Stimulated activated naive CD4-positive, alpha-beta T cell (primary cell): ENCODE results near the gene HMCN2.
"Not testable (repeated sequence)": the region's sequence is repeated elsewhere in the genome, so short reads cannot be mapped to it uniquely, and the experiment has no call there.

Experiments
- DNase-seq, 6 experiments: peaks; one replicate each; lab custom pipeline; 2025; lab: John Stamatoyannopoulos, UW

Gene HMCN2

DNA sequence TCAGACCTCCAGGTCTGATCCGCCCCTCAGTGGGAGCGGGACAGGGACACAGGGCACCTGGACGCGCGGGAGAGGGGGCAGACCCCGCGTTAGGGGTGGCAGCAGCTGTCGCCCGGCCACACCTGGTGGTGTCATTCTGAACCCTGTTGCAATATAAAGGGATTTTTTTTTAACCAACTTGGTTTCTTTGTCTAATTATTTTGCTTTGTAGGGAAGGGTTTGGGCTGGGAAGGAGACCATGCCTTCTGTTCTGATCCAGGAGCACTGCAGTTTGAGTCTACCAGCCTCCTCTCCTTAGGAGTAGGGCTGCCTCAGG, 168.3 kb downstream of the HMCN2 start:
- DNase-seq: no peak

DNA sequence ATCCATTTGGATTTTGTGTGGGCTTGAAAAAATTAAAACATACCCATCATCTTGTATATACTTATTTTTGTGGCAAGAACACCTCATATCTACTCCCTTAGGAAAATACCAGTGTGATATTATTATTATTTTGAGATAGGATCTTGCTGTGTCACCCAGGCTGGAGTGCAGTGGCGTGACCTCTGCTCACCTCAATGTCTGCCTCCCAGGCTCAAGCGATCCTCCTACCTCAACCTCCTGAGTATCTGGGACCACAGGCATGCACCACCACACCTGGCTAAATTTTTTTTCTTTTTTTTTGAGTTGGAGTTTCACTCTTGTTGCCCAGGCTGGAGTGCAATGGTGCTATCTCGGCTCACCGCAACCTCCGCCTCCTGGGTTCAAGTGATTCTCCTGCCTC, 169.1 kb downstream of the HMCN2 start:
- DNase-seq: not testable (repeated sequence)

DNA sequence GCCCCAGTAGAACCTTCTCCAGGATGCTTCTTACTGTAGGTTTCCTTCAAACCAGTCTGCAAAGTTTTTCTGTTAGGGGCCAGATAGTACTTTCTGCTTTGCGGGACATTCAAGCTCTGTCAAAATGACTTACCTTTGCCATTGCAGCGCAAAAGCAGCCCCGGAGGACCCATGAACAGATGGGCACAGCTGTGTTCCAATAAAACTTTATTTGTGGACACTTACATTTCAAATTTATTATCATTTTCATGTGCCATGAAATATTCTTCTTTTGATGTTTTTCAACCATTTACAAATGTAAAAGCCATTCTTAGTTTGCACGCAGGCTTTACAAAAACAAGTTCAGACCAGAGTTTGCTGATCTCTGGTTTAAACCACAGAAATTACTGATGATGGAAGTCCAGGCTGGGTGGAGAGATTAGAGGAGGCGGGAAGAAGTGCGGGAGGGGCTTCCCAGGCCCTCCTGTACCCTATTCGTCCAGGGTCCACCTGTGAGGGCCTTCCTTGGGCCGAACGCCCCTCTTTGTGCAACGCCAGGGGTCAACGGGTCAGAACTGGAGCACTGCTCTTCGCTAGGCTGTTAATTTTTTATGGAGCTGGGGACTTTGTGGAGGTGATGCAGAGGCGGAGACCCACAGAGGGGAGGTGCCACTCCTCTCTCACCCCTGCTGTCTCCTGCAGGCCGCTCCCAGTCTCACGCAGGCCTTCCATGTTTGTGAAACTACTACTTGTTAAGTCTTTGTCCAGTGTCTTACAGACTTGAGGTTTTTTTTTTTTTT, 171.6 kb downstream of the HMCN2 start:
- no peak for DNase-seq

DNA sequence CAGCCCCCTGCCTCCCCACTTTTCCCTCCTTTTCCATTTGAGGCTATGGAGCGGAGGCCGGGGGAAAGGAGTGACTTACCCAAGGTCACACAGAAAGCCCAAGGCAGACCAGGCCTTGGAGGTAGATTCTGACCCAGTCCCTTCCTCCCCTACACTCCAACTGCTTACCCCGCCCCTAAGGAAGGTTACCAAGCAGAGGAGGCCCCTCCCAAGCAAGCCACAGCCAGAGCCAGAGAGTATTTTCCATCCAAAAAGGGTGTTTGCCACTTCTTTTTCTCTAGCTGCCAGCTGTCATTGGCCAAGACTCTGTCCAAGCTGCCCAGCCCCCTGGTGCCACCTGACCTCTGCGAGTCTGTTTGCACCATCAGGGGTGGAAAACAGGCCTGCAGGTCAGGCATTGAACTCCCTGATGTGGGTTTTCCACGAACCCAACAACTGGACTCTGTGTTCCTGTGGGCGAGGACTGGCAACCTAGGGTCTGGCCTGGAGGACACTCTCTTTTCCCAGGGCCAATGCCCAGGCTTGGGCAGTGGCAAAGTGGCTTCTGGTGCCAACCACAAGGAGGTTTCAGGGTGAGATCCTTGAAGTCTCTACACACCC, 172.9 kb downstream of the HMCN2 start:
- no peak for DNase-seq

DNA sequence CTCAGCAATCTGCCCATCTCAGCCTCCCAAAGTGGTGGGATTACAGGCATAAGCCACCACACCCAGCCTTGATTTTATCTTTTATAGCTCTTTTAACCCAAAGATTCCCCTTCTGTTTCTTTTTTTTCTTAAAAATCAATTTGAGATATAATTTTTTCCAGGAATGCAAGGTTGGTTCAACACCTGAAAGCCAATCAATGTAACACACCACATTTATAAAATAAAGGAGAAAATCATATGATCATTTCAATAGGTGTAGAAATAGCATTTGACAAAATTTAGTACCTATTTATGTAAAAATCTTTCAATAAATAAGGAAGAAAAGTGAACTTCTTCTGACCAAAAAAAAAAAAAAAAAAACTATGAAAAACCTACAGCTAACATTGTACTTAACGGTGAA, 175.5 kb downstream of the HMCN2 start:
- no peak for DNase-seq

DNA sequence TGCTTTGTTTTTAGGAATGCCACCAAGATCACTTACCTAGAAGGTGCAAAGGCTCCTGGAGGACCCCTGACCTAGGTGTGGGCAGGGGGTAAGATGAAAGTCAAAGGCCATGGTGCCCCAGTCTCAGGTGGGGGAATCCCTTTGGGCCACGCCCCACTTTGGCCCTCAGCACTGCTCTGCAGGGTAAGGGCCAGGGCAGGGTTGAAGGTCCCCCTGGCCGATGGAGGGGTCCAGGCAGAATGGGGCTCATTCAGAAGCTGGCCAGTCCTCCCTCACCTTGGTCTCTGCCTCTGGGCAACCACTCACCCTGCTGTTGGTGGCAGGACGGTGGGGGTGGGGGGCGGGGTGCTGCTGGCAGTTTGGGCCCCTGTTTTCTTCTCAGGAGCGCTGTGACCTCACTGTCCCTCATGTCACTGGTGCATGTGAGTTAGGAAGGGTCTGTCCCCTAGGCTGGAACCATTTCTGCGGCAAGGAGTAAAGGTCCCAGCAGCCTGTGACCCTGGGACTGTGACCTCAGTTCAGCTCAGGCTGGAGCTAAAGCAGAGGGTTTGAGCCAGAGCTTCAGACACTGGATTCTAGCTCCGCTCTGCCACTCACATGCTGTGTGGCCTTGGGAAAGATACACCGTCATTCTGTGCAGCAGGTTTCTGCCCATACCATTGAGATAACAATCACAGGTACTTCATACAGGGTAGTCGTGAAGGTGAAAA, 177.3 kb downstream of the HMCN2 start:
- DNase-seq: no peak

DNA sequence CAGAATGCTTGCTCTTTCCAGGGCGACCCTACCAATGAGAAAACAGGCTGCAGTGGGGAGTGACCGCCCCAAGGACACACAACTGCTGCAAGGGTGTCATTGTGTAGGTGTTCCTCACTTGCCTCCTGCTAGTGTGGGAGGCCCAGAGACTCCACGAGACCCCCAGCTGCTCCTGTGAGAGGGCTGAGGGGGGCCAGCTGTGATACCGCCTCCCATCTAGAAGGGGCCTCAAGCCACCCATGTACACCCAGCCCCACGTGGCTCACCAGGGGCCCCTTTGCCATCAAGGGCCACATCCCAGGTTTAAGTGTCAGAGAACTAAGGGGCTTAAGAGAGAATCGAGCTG, 177.9 kb downstream of the HMCN2 start:
- DNase-seq: no peak

DNA sequence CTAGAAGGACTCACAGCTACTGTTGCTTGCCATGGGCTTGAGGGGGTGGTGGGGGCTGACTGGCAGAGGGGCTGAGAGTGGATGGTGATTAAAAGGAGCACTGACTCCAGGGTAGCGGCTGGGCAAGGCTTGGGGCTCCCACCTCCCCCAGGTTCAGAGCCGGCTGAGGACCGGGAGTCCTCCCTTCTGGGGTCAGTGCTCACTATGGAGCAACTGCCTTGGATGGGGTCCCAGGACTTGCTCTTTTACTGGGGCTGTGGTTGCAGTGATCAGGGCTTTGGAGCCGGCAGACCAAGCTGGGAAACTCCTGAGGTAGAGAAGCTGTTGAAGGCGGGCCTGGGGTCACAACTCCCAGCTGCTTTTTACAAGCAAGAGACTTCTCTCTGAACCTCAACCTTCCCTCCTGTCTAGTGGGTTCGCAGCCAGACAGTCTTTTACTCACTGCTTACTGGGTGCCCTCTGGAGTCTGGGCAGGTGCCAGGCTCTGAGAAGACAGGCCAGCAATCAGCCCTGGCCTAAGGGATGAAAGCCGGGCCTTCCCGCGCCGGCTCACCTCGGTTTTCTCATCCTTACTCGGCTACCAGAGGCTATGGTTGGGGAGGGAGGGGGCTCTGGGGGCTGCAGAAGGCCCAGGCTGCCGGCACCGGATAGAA, 178.4 kb downstream of the HMCN2 start:
- DNase-seq: no peak

DNA sequence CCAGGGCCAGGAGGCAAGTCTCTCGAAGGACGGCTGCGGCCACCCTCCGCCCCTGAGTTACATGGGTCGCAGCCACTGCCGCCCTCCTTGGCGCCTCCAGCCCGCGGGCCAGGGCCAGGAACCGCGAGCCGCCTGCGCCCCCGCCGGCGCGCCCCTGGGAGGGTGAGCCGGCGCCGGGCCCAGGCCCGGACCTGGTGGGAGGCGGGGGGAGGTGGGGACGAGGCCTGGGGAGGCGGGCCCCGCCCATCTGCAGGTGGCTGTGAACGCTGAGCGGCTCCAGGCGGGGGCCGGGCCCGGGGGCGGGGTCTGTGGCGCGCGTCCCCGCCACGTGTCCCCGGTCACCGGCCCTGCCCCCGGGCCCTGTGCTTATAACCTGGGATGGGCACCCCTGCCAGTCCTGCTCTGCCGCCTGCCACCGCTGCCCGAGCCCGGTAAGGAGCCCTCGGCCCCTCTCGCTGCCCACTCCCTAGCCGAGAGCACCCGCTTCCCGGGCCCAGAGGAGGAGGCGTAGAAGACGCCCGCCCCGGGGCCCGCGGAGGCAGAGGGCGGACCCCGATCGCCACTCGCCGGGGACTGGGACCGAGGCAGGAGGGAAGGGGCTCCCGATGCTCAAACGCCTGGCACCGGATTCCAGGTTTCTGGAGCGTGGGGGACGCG, 179.1 kb downstream of the HMCN2 start, which contains the start of gene ASS1:
TSS of gene ASS1 (plus strand) at position 397 of the 657 bp plus-strand sequence. CDS start 7,268 bp downstream, outside the sequence.
- DNase-seq: peak in 3 of 6 experiments; percentile 4 to 22 (median 5)

DNA sequence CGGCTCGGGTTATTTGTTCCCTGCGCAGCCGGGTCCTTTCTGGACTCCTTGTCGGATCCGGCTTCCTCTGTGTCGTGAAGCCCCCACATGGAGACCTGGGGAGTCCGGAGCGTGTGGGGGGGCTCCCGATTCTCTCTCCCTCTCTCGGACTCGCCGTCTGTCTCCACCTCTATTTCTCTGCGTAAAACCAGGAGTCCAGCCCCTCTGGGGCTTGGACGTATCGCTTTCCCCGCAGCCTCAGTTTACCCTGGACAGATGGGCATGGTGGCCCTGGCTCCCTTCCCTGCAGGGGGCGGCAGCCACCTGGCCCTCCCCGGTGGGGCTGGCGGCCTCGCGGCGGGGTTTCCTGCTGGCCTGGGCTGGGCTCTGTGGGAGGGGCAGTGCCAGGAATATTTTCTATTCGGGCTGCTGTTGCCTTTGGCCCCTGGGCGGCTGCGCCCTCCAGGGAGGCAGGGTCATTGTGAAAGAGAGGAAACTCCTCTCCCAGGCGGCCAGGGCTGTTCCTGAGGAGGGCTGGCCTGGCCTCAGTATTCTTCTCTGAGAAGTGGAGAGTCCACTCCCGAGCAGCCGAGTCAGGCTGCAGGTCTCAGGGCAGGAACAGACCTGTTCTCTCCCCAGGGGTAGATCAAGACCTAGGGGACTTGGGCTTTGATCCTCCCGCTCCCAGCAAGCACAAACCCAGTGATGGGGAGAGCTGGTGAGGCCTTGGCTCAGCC, 179.9 kb downstream of the HMCN2 start:
- DNase-seq: no peak

DNA sequence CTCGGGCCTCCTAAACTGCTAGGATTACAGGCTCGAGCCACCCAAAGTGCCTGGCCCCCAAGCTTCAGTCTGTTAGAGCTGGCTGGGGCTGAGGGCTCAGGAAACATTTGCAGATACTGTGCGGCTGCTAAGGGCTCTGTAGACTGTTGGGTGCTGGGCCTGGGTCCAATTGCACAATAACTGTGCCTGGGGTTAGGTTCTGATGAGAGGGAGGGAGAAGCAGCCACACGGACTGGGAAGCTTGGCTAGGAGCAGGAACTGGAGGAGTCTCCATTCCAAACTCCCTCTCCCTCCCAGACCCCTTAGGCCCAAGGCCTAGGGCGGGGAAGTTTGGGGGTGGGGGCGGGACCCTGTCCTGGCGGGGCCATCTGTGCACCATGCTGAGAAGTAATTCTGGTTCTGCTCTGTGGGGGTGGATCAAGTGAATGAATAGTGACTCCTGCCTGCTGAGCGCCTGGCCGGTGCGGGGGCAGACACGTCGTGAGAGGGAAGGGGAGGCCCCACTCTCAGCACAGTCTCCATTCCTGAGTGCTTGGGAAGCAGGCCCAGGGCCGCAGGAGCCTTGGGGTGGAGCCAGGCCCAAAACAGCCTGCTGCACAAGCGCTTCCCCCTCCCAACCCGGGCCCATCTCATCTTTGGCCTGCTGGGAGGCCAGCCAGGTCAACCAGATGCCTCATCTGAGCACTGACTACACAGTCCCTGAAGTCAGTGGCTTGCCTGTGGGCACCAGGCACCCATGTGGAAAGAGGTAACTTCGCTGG, 180.7 kb downstream of the HMCN2 start:
- DNase-seq: no peak

DNA sequence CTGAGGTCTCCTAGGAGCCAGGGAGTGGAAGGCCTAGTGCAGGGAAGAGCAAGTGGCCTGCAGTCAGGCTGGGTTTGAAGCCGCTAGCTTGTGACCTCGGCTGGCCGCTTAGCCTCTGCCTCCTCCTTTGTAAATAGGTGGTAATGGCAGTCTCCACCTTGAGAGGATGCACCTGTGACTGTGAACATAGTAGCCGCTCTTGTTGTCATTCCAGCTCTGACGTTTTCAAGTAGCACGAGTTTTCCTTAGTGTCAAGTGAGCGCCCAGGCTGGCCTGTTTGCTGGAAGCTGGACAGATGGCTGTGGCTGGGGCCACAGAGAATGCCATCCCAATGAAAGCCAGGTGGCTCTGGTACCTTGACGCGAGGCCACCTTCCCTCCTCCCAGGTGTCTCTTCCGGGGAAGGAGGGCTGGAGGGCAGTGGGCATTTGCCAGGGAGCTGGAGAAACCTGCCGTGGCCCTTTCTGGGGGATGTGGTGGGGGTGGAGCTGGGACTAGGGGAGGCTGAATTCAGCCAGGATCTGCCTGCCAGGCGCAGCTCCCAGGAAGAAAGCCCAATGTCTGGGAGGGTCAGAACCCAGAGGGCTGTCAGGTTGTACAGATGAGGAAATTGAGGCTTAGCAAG, 181.7 kb downstream of the HMCN2 start:
- no peak for DNase-seq

DNA sequence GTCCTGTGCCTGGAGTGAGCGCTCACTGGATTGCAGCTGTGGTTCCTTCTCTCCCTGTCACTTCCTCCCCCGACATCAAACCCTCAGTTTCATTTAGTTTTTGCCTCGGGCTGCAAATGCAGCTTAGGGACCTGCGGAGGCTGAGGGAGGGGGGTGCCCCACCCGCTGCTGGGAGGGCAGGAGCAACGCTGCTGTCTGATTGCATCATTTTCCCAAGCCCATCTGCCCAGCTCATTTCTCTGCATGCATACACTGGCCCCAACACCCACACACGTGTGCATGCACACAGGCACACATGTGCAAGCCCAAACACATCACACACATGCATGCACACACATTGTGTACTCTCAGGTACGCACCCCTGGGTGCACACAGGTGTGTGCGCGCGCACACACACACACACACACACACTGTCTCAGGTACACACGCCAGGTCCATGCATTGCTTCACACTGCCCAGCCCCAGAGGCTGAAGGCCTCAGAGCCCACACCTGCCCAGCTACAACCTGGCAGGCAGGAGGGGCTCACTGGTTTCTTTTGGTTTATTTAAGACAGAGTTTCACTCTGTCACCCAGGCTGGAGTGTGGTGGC, 182.6 kb downstream of the HMCN2 start:
- DNase-seq: no peak

DNA sequence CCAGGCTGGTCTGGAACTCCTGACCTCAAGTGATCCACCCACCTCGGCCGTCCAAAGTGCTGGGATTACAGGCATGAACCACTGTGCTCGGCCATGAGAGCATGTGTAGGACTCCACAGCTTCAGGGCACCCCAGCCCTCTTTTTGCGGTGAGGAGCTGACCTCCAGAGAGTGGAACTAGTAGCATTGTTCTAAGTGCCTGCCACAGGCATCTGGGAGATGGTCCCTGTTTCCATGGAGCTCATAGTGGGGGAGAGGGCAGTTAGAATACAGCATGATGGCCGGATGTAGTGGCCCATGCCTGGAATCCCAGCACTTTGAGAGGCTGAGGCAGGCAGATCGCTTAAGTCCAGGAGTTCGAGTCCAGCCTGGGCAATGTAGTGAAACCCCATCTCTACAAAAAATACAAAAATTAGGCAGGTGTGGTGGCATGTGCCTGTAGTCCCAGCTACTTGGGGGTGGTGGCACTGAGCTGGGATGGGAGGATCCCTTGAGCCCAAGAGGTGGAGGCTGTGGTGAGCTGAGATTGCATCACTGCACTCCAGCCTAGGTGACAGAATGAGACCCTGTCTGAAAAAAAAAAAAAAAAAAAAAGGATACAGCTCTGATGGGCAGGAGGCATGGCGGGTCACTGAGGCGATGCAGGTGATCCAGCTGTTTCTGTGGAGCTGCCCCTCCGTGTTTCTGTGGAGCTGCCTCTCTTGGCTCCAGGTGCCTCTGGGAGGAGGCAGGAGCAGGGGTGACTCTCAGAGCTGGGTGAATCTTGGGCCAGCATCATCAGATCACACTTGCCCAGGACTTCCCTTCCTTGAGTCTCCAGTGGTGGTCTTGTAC, 183.4 kb downstream of the HMCN2 start:
- DNase-seq: no peak

DNA sequence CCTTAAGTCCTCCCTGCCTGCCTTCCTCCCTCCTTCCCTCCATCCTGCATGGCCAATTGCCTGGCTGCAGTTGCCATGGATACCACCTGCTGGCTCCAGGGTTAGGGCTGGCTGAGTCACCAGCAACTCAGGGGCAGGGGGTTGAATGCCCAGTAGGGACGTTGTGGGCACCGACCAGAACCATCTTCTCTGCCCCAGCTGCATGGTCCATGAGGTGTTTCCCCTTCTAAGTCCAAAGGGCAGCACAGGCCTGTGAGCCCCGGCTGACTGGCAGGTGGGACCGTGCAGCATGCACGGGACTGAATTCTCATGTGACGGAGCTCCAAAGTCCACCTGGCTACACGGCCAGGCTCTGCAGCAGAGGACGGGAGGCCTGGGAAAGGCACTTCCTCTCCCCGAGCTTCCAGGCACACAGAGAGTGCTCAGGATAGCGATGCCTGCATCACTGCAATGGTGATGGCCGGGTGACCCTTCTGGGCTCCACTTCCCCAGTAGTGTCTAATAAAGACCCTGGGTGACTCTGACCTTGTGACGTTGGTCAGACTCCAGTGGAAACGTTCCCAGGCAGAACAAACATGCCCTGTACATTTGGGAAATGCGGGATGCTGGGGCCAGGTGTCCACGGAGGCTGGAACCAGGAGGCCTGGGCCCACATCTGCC, 184.9 kb downstream of the HMCN2 start:
- DNase-seq: no peak

DNA sequence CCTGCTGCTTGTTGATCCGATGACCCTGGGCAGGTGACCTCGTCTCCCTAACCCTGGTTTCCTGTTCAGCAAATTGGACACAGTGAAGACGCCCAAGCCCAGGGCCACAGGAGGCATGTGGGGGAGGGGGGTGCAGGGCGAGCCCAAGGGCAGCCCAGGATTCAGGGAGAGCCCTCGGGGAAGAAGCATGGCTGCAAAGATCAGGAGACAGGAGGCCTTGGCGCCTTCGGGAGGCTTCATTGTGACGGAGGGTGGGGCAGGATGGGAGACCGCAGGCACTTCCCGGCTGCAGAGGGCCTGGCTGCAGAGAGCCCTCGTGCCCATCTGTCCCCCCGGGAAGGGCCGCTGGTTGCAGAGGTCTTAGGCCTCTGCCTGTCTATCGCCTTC, 185.4 kb downstream of the HMCN2 start:
- no peak for DNase-seq

DNA sequence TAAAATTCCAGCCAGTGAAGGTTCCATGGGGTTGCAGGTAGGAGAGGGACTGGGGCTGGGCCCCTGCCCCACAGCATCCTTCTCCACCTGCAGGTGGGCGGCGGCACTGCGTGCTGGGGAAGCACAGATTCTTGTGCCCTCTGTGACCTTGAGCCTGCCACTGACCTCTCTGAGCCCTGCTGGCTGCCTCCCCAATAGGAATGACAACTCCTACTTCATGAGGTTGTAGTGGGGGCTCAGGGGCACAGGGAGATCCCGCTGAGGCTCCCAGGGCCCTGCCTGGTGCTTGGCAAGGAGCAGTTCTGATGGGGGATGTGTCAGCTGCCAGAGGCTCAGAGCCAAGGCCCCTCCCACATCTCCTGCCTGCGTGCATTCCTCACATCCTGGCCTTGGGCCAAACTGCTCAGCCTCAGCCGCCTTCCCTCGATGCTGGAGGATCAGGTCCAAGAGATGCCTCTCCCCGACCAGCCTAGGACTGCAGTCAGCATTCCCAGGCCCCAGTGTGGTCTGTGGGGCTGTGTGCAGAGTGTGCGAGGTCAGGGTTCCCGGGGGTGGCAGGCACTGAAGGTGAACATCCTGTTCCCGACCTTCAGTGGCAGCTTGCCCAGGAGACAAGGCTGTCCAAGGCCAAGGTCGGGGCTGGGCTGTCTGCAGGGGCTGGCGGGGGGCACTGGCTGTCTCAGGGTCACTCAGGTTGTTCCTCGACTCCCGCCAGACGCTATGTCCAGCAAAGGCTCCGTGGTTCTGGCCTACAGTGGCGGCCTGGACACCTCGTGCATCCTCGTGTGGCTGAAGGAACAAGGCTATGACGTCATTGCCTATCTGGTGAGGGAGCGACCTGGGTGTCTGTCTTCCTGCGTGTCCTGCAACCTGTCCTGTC, 186.2 kb downstream of the HMCN2 start:
- DNase-seq: no peak

DNA sequence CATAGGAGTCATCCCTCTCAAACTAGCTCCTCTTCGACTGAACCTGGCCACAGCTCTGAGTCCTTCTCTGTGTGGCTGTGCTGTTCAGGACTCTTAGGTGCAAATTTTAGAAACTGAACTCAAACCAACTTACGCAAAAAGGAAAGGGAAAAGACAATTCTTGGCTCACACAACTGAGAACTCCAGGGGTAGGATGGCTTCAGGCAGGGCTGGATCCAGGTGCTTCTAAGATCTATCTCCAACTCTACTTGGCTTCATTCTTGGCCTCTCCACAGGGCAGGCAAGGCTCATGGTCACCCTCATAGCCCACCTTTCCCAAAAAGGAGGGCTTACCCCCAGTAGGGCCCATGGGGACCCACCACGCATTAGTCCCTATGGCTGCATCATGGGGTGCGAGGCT, 187.3 kb downstream of the HMCN2 start:
- DNase-seq: no peak
